GM19238 (cell line): ENCODE data around the gene MAP6.
"Not testable (repeated sequence)": the region's sequence is repeated elsewhere in the genome, so short reads cannot be mapped to it uniquely, and the experiment has no call there.

Experiments used
- DNase-seq: peaks from one replicate; pipeline ENCODE4 v3.0.0; 2011; ENCODE audit warnings: low spot score; ENCODE audit not compliant: insufficient read length

The MAP6 gene

DNA sequence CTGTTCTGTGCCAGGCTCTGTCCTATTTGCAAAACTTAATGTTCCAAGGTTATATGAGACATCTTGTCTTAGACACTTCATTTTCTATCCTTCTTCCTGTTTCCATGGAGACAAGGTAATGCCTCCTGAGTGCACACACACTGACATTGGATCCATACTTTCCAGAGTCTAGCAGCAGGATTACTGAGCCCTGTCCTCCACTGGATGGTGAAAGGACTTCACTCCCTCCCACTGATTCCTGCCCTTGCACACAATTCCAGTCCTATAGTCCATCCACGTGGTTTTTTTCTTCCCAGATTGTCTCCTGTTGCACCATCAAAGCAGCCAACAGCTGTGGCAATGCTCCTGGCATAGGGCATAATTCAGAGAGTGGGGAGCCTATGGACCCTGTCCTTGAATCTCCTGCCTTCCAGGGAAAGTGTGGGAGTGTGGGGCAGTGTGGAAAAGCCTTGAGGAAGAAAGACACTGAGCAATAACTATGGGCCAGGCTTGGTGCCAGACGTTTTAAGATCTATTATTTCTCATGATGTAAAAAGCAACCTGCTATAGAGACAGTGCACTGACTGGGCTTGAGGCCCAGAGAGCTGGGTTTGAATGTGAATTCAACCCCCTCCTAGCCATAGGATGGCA, 75.4 kb downstream of the MAP6 start:
- DNase-seq: no peak

DNA sequence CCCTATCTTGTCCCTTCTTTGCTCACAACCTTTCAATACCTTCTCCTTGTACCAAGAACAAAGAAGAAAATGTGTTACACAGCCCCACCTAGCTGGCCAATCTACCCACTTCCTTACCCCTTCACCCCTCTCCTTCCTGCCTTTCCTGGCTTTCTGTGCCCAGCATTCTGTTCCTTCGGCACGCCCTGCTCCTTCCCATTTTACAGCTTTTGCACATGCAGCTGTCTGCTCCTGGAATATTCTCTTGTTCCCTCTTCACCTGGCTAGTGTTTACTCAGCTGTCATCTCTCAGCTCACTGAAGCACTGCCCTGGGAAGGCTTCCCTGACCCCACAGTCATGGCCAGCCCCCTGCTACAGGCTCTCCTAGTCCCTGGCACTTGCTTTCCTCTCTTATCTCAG, 76.1 kb downstream of the MAP6 start:
- no peak for DNase-seq

DNA sequence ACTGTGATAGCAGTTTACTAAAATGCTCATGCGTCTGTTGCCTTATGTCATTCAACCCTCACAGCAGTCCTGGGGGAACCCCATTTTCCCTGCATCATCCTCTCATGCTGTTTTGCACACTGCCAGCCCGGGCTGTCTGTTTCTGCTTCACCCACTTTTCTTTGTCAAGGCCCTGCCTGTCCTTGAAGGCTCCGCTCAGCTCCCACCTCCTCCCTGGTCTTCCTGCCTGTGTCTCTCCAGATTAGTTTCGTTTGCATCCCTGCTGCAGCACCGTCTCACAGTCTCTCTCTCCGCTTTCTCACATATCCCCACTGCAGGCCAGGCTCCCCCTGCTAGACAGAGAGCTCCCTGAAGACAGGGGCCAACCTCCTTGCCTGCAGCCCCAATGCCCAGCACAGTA, 76.9 kb downstream of the MAP6 start:
- DNase-seq: no peak

GRCh38 chr11:75591371-75591770, 77.5 kb downstream of the MAP6 start:
- no peak for DNase-seq

DNA sequence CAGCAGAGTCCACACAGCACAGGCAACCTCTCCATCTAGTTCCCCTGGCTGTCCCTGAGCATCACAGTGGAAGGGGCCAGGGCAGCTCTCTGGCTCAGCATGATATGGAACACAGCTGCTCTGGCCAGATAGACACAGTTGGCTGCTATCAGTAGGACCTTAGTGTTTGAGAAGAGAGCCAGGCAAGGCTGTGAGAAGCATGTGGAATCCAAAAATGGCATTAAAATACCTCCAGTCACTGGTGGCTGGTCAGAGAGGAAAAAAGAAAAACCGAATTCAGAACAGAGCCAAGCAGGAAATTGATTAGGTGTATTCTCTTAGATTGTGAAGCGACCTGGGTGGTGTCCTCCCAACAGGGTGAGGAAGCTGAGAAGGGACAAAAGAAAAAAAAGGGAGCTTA, 78.9 kb downstream of the MAP6 start:
- no peak for DNase-seq

GRCh38 chr11:75589051-75589450, 79.8 kb downstream of the MAP6 start:
- no peak for DNase-seq

GRCh38 chr11:75588051-75588481, 80.8 kb downstream of the MAP6 start:
- no peak for DNase-seq

DNA sequence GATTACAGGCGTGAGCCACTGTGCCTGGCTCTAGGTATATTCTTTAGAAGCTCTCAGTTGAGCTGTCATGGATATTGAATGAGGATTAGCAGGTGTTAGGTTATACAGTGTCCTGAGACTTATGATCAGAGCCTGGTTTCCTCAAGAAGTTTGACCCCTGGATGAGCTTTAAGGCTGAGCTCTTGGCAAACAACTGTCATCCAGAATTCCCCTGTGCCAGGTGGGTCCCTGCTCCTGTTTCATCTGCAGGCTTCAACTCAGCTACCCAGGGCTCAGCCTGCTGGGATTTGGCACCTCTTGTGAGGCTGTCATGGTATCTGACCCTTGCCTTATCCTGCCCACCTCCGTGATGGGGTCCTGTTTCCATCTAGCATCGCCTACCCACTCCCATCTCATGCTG, 82.4 kb downstream of the MAP6 start:
- DNase-seq: no peak

GRCh38 chr11:75585293-75585670, 83.6 kb downstream of the MAP6 start:
- DNase-seq: no peak

- not testable (repeated sequence) for DNase-seq
Measured at GRCh38 chr11:75584659-75585292, 84.1 kb downstream of the MAP6 start.

GRCh38 chr11:75583718-75584658, 84.8 kb downstream of the MAP6 start:
- DNase-seq: peak; percentile 35

DNA sequence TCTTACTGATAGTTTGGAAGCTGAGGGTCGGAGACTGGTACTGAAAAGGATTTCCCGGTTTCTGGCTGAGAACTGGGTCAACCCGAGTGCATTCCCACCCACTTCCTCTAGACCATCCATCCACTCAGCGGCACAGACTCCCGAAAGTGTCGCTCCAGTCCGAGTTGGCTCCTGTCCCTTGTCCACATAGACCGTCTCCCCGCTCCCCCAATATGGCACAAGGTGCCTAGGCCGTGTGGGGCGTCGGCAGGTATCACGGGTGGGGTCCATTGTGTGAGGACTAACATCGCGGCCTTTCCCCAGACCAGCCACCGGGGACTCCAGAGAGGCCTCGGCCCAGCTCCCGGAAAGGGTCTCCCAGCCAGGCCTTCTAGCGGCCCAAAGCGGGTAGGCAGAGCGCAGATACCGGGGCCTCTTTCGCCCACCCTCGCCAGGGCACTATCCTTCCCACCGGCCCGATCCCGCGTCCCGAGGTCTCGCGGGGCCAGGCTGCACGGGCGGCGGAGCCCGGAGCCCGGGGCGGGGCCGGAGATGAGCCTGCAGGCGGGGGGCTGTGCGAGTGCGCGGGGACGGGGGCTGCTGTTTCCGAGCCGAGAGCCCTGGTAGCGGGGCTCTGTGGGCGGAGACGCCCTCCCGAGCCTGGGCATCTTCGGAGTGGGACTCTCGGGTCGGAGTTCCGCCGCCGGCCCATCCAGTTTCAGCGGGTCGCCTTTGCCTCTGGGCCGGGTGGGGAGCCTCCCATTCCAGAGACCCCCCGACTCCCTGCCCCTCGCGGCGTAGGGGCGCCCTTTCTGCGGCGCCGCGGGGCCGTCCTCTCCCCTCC, 85.7 kb downstream of the MAP6 start:
- peak; percentile 88 for DNase-seq

- no peak for DNase-seq
Measured at GRCh38 chr11:75582506-75582894, 86.3 kb downstream of the MAP6 start.

- no peak for DNase-seq
Measured at GRCh38 chr11:75579841-75580240, 89.0 kb downstream of the MAP6 start.

DNA sequence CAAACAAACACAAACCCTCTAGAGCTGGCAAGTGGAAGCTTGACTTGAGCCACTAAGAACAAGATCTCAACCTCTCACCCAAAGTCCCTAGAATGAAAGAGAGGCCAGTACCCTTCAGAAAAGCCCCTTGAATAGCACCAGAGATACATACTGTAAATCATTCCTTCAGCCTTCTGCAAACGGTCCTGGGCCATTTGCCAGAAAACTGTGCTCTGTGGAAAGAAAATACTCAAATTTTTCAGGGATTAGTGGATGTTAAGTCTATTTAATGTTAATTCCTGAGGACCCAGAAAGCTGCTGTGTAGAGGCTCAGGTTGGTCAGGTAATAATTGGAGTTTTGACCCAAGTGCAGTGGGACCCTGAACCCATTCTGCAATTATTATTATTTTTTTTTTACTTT, 89.9 kb downstream of the MAP6 start:
- no peak for DNase-seq

GRCh38 chr11:75577207-75577606, 91.6 kb downstream of the MAP6 start:
- DNase-seq: no peak

- peak; percentile 62 for DNase-seq
Measured at GRCh38 chr11:75576499-75576918, 92.3 kb downstream of the MAP6 start.

- no peak for DNase-seq
Measured at GRCh38 chr11:75576017-75576416, 92.8 kb downstream of the MAP6 start.

GRCh38 chr11:75574698-75575602, 93.9 kb downstream of the MAP6 start:
- no peak for DNase-seq

DNA sequence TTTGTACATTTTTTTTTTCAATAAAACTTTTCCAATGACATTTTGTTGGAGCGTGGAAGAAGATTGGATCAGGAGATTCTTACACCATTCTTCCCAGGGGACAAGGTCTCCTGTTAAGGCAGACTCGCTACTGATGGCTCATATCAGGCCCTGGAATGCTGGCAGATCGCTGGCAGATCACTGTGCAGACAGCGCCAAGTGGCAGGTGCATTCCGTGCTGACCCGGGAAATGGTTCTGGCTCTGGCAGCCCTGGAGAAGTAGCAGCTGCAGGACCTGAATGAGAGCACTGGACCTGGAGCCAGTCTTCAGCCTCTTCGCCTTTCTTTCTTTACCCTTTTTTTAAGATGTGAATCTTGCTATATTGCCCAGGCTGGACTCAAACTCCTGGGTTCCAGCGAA, 96.1 kb downstream of the MAP6 start:
- DNase-seq: no peak
